ENCODE data around the gene ZSCAN23. TPM values are rescaled to one million over a fixed set of nuclear protein-coding genes. Genes with fewer than 3 reads are reported as not detected.

Gene ZSCAN23
- total and polyA plus RNA-seq, 9 of the 15 experiments (the other 6 are each of a cell fraction or from before 2014, with no cell fraction given), result 0.05 to 0.29 (median 0.21) TPM; not detected in 1

DNA sequence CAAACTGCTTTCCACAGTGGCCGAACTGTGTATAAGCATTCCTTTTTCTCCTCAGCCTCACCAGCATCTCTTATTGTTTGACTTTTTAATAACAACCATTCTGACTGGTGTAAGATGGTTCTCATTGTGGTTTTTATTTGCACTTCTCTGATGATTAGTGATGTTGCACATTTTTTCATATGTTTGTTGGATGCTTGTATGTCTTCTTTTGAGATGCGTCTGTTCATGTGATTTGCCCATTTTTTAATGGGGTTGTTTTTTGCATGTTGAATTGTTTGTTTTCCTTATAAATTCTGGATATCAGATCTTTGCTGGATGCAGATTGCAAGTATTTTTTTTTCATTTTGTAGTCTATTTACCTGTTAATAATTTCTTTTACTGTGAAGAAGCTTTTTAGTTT is 32.5 kb downstream of the ZSCAN23 start:
- Histone ChIP-seq H2AFZ (ENCODE audit: low read depth, low read length) (no peak overlapping the region), H3K4me3 (no peak overlapping the region), H3K36me3 (ENCODE audit: control insufficient read depth, insufficient read depth, low read length) (no peaks in the 10 kb centered on the region), H3K79me2 (ENCODE audit: control insufficient read depth, insufficient read depth, low read length) (no peaks in the 10 kb centered on the region), H3K27me3 (ENCODE audit: control insufficient read depth in 2 of 2, insufficient read depth in 2 of 2, low read length in 2 of 2) (no peaks in the 10 kb centered on the region), H3K4me2 (ENCODE audit: insufficient read depth, low read length) (no peak overlapping the region), H3K4me1 (replicated peaks in 1 of 2; ENCODE audit: control insufficient read depth in 2 of 2, insufficient read depth in 2 of 2, low read length in 2 of 2) (peaks cover 0 to 25% of the 10 kb centered on the region in 2 experiments; a peak in 3 of 5 replicates), H3K27ac (ENCODE audit: extremely low read depth, low read depth, low read length) (no peak overlapping the region), H3K9me1 (ENCODE audit: control insufficient read depth, insufficient read depth, low read length) (no peaks in the 10 kb centered on the region), H3K9me3 (replicated peaks; ENCODE audit: control insufficient read depth, insufficient read depth, low read depth, low read length) (no peaks in the 10 kb centered on the region), H3K9ac (ENCODE audit: insufficient read depth in 1 of 2, low read depth in 2 of 2, low read length in 2 of 2) (no peak overlapping the region), H4K20me1 (replicated peaks; ENCODE audit: control insufficient read depth, insufficient read depth, low read length) (no peaks in the 10 kb centered on the region)
- intact Hi-C loops (cut with micrococcal nuclease), result no loop called here
- no TSS peak for BruUV-seq (replicated peaks)
- ChIA-PET CTCF (ENCODE audit: low intra/inter-chr PET ratio) (no interaction called here), POLR2A (interaction anchor here (1.8 kb wide), 1 partner anchor 8 kb away, joined by 5 read pairs; no protein-coding TSS in a partner anchor)
- 93% methylated on average over 2 of the region's 2 CpGs for WGBS (ENCODE audit: insufficient coverage, low coverage, missing lambda C conversion rate)
- DNase-seq (ENCODE audit: extremely low read depth in 1 of 4, low spot score in 3 of 4) (no peak), ATAC-seq (no peak), FAIRE-seq (no peak)
- in situ Hi-C loops (cut with MboI), result no loop called here
- TF ChIP-seq, protein P1, sequence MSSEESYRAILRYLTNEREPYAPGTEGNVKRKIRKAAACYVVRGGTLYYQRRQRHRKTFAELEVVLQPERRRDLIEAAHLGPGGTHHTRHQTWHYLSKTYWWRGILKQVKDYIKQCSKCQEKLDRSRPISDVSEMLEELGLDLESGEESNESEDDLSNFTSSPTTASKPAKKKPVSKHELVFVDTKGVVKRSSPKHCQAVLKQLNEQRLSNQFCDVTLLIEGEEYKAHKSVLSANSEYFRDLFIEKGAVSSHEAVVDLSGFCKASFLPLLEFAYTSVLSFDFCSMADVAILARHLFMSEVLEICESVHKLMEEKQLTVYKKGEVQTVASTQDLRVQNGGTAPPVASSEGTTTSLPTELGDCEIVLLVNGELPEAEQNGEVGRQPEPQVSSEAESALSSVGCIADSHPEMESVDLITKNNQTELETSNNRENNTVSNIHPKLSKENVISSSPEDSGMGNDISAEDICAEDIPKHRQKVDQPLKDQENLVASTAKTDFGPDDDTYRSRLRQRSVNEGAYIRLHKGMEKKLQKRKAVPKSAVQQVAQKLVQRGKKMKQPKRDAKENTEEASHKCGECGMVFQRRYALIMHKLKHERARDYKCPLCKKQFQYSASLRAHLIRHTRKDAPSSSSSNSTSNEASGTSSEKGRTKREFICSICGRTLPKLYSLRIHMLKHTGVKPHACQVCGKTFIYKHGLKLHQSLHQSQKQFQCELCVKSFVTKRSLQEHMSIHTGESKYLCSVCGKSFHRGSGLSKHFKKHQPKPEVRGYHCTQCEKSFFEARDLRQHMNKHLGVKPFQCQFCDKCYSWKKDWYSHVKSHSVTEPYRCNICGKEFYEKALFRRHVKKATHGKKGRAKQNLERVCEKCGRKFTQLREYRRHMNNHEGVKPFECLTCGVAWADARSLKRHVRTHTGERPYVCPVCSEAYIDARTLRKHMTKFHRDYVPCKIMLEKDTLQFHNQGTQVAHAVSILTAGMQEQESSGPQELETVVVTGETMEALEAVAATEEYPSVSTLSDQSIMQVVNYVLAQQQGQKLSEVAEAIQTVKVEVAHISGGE (CRISPR knock-in tag; IDR thresholded peaks at IDR 0.05), result no peak
- TF ChIP-seq, protein P2, sequence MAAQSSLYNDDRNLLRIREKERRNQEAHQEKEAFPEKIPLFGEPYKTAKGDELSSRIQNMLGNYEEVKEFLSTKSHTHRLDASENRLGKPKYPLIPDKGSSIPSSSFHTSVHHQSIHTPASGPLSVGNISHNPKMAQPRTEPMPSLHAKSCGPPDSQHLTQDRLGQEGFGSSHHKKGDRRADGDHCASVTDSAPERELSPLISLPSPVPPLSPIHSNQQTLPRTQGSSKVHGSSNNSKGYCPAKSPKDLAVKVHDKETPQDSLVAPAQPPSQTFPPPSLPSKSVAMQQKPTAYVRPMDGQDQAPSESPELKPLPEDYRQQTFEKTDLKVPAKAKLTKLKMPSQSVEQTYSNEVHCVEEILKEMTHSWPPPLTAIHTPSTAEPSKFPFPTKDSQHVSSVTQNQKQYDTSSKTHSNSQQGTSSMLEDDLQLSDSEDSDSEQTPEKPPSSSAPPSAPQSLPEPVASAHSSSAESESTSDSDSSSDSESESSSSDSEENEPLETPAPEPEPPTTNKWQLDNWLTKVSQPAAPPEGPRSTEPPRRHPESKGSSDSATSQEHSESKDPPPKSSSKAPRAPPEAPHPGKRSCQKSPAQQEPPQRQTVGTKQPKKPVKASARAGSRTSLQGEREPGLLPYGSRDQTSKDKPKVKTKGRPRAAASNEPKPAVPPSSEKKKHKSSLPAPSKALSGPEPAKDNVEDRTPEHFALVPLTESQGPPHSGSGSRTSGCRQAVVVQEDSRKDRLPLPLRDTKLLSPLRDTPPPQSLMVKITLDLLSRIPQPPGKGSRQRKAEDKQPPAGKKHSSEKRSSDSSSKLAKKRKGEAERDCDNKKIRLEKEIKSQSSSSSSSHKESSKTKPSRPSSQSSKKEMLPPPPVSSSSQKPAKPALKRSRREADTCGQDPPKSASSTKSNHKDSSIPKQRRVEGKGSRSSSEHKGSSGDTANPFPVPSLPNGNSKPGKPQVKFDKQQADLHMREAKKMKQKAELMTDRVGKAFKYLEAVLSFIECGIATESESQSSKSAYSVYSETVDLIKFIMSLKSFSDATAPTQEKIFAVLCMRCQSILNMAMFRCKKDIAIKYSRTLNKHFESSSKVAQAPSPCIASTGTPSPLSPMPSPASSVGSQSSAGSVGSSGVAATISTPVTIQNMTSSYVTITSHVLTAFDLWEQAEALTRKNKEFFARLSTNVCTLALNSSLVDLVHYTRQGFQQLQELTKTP (IDR thresholded peaks at IDR 0.05; ENCODE audit: low read depth in 1 of 2, partially characterized antibody in 2 of 2), result peak in 1 of 2 experiments; percentile 96
